ENCODE measurements around the gene FTL.
"Not testable (repeated sequence)": the region's sequence is repeated elsewhere in the genome, so short reads cannot be mapped to it uniquely, and the experiment has no call there.

FTL gene

GRCh38 chr19:48965040-48965805, at the start of gene FTL:
TSS of gene FTL (plus strand) at chr19:48965309. CDS start at chr19:48965508, 199 bp downstream.
- DNase-seq (ENCODE audit: low spot score), result peak; percentile 98

DNA sequence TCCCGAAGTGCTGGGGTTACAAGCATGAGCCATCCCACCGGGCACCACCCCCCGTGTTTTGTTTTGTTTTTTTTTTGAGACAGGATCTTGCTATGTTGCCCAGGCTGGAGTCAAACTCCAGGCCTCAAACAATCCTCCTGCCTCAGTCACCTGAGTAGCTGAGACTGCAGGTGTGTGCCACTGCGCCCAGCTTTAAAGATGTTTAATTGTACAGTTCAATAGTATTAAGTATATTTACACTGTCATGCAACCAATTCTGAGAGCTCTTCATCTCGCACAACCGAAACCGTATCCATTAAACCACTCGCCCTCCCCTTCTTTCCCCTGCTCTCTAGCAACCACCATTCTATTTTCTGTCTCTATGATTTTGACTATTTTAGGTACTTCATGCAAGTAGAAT, 49.4 kb upstream of the FTL start:
- no peak for DNase-seq (ENCODE audit: low spot score)

GRCh38 chr19:48918071-48918470, 47.0 kb upstream of the FTL start:
- no peak for DNase-seq (ENCODE audit: low spot score)

- no peak for DNase-seq (ENCODE audit: low spot score)
Observed at GRCh38 chr19:48918801-48919247, 46.3 kb upstream of the FTL start.

DNA sequence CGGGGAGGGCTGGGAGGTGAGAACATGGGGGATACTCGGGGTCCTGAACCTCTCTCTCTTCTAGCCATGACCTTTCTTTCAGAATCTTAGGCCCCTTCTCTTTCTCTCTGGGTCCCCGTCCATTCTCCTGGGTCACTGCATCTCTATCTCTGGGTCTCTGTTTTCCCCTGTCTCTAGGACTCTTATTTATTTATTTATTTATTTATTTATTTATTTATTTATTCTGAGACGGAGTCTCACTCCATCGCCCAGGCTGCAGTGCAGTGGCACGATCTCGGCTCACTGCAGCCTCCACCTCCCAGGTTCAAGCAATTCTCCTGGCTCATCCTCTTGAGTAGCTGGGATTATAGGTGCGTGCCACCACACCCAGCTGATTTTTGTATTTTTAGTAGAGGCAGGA, 45.8 kb upstream of the FTL start:
- DNase-seq (ENCODE audit: low spot score), result not testable (repeated sequence)

DNA sequence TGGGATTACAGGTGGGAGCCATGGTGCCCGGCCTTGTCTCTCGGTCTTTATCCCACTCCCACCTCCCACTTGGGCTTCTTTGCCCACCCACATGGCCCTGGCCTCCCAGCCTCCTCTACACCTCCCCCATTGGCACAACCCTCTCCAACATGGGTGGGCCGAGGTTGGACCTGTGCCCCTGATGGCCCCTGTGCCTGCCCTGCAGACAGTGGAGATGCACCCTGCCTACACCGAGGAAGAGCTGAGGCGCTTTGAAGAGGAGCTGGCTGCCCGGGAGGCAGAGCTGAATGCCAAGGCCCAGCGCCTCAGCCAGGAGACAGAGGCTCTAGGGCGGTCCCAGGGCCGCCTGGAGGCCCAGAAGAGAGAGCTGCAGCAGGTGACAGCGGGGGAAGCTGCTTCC, 44.2 kb upstream of the FTL start:
- DNase-seq (ENCODE audit: low spot score), result no peak

- no peak for DNase-seq (ENCODE audit: low spot score)
Observed at GRCh38 chr19:48921721-48922500, 43.2 kb upstream of the FTL start.

DNA sequence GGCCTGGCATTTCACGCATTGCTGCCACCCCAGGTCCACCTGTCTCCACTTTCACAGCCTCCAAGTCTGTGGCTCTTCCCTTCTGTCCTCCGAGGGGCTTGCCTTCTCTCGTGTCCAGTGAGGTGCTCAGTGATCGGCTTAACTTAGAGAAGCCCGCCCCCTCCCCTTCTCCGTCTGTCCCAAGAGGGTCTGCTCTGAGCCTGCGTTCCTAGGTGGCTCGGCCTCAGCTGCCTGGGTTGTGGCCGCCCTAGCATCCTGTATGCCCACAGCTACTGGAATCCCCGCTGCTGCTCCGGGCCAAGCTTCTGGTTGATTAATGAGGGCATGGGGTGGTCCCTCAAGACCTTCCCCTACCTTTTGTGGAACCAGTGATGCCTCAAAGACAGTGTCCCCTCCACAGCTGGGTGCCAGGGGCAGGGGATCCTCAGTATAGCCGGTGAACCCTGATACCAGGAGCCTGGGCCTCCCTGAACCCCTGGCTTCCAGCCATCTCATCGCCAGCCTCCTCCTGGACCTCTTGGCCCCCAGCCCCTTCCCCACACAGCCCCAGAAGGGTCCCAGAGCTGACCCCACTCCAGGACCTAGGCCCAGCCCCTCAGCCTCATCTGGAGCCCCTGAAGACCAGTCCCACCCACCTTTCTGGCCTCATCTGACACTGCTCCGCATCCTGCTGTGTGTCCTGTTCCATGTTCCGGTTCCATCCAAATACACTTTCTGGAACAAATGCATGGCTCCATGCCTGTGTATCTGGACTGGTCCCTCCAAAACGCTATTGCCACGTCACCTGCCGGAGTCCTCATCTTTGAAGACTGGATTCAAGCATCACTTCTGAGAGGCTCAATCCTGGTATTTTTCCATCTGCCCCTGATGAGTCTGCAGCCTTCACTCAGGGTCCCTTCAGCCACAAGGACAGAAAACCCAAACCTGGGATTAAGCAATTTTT, 42.3 kb upstream of the FTL start:
- DNase-seq (ENCODE audit: low spot score), result no peak

DNA sequence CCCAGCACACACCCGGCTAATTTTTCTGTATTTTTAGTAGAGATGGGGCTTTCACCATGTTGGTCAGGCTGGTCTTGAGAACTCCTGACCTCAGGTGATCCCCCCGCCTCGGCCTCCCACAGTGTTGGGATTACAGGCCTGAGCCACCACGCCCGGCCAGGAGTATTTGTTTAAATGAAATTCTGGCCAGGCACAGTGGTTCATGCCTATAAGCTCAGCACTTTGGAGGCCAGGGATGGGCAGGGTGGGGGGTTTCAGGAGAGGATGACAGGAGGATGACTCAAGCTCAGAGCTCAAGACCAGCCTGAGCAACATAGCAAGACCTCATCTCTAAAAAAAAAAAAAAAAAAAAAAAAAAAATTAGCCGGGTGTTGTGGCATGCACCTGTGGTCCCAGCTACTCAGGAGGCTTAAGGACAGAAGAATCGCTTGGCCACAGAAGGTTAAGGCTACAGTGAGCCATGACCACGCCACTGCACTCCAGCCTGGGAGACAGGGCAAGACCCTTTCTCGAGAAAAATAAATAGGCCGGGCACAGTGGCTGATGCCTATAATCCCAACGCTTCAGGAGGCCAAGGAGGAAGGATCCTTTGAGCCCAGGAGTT, 39.8 kb upstream of the FTL start:
- no peak for DNase-seq (ENCODE audit: low spot score)

- not testable (repeated sequence) for DNase-seq (ENCODE audit: low spot score)
Observed at GRCh38 chr19:48925890-48926289, 39.2 kb upstream of the FTL start.

DNA sequence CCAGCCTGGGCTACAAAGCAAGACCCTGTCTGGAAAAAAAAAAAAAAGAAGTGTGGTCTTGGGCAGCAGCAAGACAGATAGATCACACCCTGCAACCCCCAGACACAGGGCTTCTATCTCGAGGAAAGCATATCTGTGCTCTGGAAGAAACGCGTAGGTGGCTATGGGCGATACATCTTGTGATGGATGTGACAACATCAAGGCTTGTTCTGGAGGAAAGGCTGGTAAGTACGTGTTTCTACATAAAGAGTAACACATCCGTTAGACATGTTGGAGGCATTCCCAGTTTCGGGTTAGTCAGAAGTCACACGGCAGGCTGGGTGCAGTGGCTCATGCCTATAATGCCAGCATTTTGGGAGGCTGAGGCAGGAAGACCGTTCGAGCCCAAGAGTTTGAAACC, 38.2 kb upstream of the FTL start:
- DNase-seq (ENCODE audit: low spot score), result peak; percentile 62

GRCh38 chr19:48927692-48928091, 37.4 kb upstream of the FTL start:
- not testable (repeated sequence) for DNase-seq (ENCODE audit: low spot score)

DNA sequence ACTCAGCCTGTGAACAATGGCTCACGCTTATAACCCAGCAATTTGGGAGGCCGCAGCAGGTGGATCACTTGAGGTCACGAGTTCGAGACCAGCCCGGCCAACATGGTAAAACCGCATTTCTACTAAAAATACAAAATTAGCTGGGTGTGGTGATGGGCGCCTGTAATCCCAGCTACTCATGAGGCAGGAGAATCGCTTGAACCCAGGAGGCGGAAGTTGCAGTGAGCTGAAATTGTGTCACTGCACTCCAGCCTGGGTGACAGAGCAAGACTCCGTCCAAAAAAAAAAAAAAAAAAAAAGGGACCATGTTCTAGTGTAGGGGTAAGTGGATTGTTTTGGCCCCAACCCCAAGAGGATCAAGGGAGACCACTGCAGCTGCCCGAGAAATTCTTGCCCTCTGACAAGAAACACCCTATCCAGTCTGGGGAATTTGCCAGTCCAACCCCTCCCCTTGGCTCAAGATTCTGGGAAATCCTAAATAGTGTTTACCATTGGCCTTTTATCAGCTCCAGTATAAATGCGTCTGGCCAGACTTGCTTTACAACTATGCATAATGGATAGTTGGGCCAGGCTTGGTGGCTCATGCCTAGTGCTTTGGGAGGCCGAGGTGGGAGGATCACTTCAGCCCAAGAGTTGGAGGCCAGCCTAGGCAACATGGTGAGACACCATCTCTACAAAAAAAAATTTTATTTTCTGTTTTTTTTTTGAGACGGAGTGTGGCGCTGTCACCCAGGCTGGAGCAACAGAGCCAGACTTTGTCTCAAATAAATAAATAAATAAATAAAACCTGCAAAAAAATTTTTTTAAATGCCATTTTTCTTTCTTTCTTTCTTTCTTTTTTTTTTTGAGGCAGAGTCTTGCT, 36.7 kb upstream of the FTL start:
- DNase-seq (ENCODE audit: low spot score), result no peak

DNA sequence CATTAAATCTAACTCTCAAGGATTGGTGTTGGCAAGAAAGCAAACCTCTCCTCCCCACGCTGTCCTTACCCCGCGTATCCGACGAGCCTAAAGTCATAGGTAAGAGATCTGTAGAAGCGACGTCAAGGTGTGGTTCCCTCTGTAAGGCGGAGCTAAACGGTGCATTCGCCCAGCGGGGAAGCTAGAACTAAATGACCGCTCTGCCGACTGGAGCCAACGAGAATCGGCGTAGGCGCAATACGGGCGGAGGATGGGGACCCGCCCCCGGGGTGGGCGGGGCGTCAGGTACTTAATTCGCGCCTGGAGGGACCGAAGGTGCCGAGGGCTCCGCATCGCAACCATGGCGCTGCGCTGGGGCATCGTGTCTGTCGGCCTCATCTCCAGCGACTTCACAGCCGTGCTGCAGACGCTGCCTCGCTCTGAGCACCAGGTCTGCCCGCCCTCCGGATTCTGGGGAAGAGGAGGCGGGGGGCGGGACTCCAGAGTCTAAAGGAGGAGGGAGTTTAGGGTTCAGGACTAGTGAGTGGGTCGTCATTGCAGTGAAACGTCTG, 31.7 kb upstream of the FTL start, which contains the start of gene DHDH:
Gene DHDH (plus strand): TSS at position 318 of the 551 bp plus-strand sequence. CDS start 23 bp downstream, at position 341.
- peak; percentile 78 for DNase-seq (ENCODE audit: low spot score)

- no peak for DNase-seq (ENCODE audit: low spot score)
Observed at GRCh38 chr19:48934837-48935236, 30.3 kb upstream of the FTL start.

GRCh38 chr19:48935864-48936263, 29.2 kb upstream of the FTL start:
- DNase-seq (ENCODE audit: low spot score), result no peak

- no peak for DNase-seq (ENCODE audit: low spot score)
Observed at GRCh38 chr19:48938256-48938655, 26.9 kb upstream of the FTL start.

- no peak for DNase-seq (ENCODE audit: low spot score)
Observed at GRCh38 chr19:48940902-48941301, 24.2 kb upstream of the FTL start.

DNA sequence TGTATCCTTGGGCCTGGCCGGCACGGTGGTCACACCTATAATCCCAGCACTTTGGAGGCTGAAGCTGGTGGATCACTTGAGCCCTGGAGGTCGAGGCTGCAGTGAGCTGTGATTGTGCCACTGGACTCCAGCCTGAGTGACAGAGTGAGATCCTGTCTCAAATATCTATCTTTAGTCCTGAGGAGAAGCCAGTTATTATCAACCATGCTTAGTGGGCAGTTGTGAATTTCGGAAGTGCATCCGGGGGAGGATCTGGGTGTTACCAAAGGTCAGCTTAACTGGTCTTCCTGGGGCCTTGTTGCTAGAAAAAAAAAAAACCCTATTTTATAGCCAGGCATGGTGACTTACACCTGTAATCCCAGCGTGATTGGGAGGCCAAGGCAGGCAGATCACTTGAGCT, 22.0 kb upstream of the FTL start:
- DNase-seq (ENCODE audit: low spot score), result no peak

GRCh38 chr19:48945415-48945814, 19.7 kb upstream of the FTL start:
- DNase-seq (ENCODE audit: low spot score), result no peak
